Prostate gland (tissue), 2 donors: ENCODE data around the gene ZNF516.

Experiments used
- CTCF ChIP-seq, 4 experiments: fragments of 200-600 bp in 2 of 4; fragments of 450-650 bp in 2 of 4; sonication (generic) in 2 of 4; IDR thresholded peaks; 1 replicate in 3 of 4; 2 replicates in 1 of 4; pipeline ENCODE4 v1.5.1; 2016 to 2019; ENCODE audit warnings: antibody characterized with exemption in 4 of 4, mild to moderate bottlenecking in 2 of 4, moderate library complexity in 2 of 4
- POLR2A ChIP-seq: fragments of 450-650 bp; IDR thresholded peaks from one replicate; pipeline ENCODE4 v1.6.1; 2016; ENCODE audit warnings: antibody characterized with exemption, mild to moderate bottlenecking
- POLR2AphosphoS5 ChIP-seq: sonication (generic); formaldehyde crosslinking; IDR thresholded peaks from one replicate; pipeline ENCODE4 v1.6.1; 2017; ENCODE audit warnings: antibody characterized with exemption

GRCh38 chr18:76416911-76417310 lies 78.1 kb downstream of the ZNF516 start:
- TF ChIP-seq CTCF (IDR thresholded peaks at IDR 0.05) (no peak), POLR2A (no peak), POLR2AphosphoS5 (peak; percentile 49)
